Measurements from ENCODE around the gene GPLD1.
A peak's percentile ranks its signal among the peaks of the same experiment; 100 is the strongest.

Gene GPLD1

GRCh38 chr6:24412294-24412693 is 77.1 kb downstream of the GPLD1 start:
- Mint-ChIP-seq H3K36me3 (ENCODE audit: low read depth) (peaks cover 57% of the 10 kb centered on the region), H3K9me3 (no peaks in the 10 kb centered on the region), H3K27ac (no peak overlapping the region), H3K27me3 (ENCODE audit: low read depth) (no peaks in the 10 kb centered on the region), H3K4me1 (no peaks in the 10 kb centered on the region), H3K4me3 (no peak overlapping the region)
- no peak for TF ChIP-seq CTCF (IDR thresholded peaks at IDR 0.05; ENCODE audit: unreplicated experiment in 3 of 3)

GRCh38 chr6:24410622-24411021 is 78.8 kb downstream of the GPLD1 start:
- H3K27me3 Mint-ChIP-seq (ENCODE audit: low read depth): no peaks in the 10 kb centered on the region
- peak overlapping the region in 1 of 3 experiments; percentile 23 for H3K27ac Mint-ChIP-seq
- TF ChIP-seq CTCF (IDR thresholded peaks at IDR 0.05; ENCODE audit: unreplicated experiment in 3 of 3): no peak
- H3K4me1 Mint-ChIP-seq: no peaks in the 10 kb centered on the region
- no peaks in the 10 kb centered on the region for H3K9me3 Mint-ChIP-seq
- H3K36me3 Mint-ChIP-seq (ENCODE audit: low read depth): peaks cover 47% of the 10 kb centered on the region
- H3K4me3 Mint-ChIP-seq: no peak overlapping the region

- H3K4me3 Mint-ChIP-seq: no peak overlapping the region
- no peaks in the 10 kb centered on the region for H3K9me3 Mint-ChIP-seq
- no peaks in the 10 kb centered on the region for H3K27me3 Mint-ChIP-seq (ENCODE audit: low read depth)
- no peak for TF ChIP-seq CTCF (IDR thresholded peaks at IDR 0.05; ENCODE audit: unreplicated experiment in 3 of 3)
- H3K4me1 Mint-ChIP-seq: peaks cover 13% of the 10 kb centered on the region
- H3K27ac Mint-ChIP-seq: no peak overlapping the region
- H3K36me3 Mint-ChIP-seq (ENCODE audit: low read depth): peaks cover 53% of the 10 kb centered on the region
Observed at GRCh38 chr6:24408719-24409410, 80.5 kb downstream of the GPLD1 start.

GRCh38 chr6:24405262-24405661 is 84.1 kb downstream of the GPLD1 start:
- peak overlapping the region in 1 of 3 experiments; percentile 65 for H3K27ac Mint-ChIP-seq
- peaks cover 33% of the 10 kb centered on the region for H3K36me3 Mint-ChIP-seq (ENCODE audit: low read depth)
- TF ChIP-seq CTCF (IDR thresholded peaks at IDR 0.05; ENCODE audit: unreplicated experiment in 3 of 3): no peak
- peaks cover 5% of the 10 kb centered on the region for H3K27me3 Mint-ChIP-seq (ENCODE audit: low read depth)
- no peaks in the 10 kb centered on the region for H3K9me3 Mint-ChIP-seq
- H3K4me3 Mint-ChIP-seq: peak overlapping the region; percentile 53 to 95 (median 64)
- H3K4me1 Mint-ChIP-seq: peaks cover 24% of the 10 kb centered on the region

- TF ChIP-seq CTCF (IDR thresholded peaks at IDR 0.05; ENCODE audit: unreplicated experiment in 3 of 3): no peak
- Mint-ChIP-seq H3K9me3 (no peaks in the 10 kb centered on the region), H3K4me3 (peak overlapping the region; percentile 94 to 95 (median 95)), H3K36me3 (ENCODE audit: low read depth) (peaks cover 20% of the 10 kb centered on the region), H3K27me3 (ENCODE audit: low read depth) (peaks cover 20% of the 10 kb centered on the region), H3K4me1 (peaks cover 24% of the 10 kb centered on the region), H3K27ac (peak overlapping the region; percentile 60 to 96 (median 86))
Observed at GRCh38 chr6:24403501-24403824, 85.9 kb downstream of the GPLD1 start.
